Measurements from ENCODE around the gene STXBP4.

GRCh38 chr17:55161935-55162555, 193.5 kb downstream of the STXBP4 start:
- TF ChIP-seq CTCF (IDR thresholded peaks at IDR 0.05): no peak
- no peak for TF ChIP-seq POLR2AphosphoS5 (IDR thresholded peaks at IDR 0.05)
